GM18519 (cell line): ENCODE results near the gene PTTG1IP.
"Not testable (repeated sequence)": the region's sequence is repeated elsewhere in the genome, so short reads cannot be mapped to it uniquely, and the experiment has no call there.

ENCODE experiments used
- ATAC-seq: cut with Tn5 transposase; IDR thresholded peaks from one replicate; pipeline ENCODE4 v1.9.1; 2021; ENCODE audit warnings: mild to moderate bottlenecking, moderate library complexity; ENCODE audit not compliant: unreplicated experiment, low FRiP score

Gene PTTG1IP

DNA sequence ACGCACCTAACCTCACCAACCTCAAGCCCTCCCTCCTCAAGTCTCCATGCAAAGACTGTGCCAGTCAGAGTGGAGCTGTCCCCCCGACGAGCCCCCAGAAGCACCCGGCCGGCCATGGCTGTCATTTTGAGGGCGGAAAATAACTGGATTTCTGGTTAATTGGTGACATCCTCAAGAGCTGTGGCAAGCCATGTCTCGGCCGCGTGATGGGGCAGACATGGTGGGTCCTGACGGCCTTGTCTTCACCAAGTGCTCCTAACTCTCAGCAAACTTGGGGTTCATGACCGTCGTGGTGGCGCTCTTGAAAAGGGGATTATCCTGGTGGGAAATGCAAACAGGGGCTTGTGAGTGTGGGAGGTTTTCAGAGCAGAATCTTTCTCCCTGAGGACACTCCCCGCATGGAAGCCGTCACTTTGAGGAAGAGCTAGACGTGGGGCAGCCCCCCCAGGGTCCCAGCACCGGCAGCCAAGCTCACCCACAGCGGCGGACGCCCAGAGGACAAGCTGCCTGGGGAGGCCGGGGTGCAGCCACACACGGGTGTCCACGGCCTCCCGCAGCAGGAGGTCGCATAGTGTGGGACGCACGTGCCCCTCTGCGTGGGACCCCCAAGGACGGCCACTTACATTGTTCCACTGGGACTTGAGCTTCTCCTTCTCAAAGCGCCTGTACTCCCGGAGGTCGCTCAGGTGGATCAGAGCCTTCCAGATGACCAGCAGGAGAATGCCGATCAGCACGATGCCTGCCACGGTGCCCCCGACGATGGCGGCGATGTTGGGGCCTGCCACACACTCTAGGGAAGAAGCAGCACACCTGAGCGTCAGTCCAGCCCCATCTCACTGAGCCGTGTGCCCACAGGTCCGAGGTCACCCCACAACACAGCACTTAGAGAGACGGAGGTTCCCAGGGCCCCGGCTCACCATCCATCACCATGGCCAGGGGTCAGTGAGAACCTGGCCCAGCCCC lies 12.9 kb upstream of the PTTG1IP start:
- ATAC-seq = no peak

GRCh38 chr21:44885615-44886014 lies 12.1 kb upstream of the PTTG1IP start:
- ATAC-seq = no peak

- no peak for ATAC-seq
These were observed 10.6 kb upstream of the PTTG1IP start for GRCh38 chr21:44884097-44884496.

- ATAC-seq = no peak
These were observed 9.8 kb upstream of the PTTG1IP start for GRCh38 chr21:44883250-44883649.

DNA sequence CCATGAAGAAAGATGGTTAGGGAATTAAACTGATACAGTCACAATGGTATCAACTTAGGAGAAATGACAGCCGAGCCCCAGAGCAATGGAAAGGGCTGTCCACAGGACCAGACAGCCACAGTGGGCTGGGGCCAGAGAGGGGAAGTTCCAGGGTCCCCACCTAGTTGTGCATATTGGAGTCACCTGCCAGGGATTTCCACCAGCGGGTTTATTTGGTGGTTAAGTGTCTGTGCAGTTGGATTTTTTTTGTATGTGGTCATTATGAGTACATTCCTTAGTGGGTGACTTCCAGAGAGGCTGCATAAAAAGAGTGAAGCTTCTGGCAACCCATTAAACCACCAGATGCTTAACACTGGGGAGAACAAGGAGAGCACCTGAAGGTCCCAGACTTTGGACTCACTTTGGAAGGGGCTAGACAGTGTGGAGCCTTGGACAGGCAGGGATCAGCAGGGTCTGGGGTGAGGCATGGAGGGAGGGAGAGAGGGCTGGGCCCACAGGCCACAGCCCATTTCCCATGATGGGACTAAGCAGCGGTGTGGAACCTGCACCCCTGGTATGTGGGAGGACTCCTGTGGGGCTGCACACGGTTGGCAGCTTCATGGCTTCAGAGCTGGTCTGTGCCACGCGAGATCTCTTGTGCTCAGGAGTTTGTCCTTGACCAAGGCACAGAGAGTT lies 7.8 kb upstream of the PTTG1IP start:
- ATAC-seq = no peak

GRCh38 chr21:44880405-44881197 lies 7.1 kb upstream of the PTTG1IP start:
- no peak for ATAC-seq

DNA sequence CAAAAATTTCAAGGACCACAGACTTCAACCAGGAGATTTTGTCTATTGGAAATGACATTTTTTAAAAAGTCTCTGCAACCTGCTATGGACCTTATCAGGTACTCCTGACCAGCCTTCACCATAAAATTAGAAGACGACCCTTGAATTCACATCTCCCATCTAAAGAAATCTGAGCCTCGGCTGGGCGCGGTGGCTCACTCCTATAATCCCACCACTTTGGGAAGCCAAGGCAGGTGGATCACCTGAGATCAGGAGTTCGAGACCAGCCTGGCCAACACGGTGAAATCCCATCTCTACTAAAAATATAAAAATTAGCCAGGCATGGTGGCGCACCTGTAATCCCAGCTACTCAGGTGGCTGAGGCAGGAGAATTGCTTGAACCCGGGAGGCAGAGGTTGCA lies 5.7 kb upstream of the PTTG1IP start:
- not testable (repeated sequence) for ATAC-seq

- no peak for ATAC-seq
These were observed 4.8 kb upstream of the PTTG1IP start for GRCh38 chr21:44878053-44878982.

GRCh38 chr21:44876849-44877575 lies 3.5 kb upstream of the PTTG1IP start:
- ATAC-seq = no peak

DNA sequence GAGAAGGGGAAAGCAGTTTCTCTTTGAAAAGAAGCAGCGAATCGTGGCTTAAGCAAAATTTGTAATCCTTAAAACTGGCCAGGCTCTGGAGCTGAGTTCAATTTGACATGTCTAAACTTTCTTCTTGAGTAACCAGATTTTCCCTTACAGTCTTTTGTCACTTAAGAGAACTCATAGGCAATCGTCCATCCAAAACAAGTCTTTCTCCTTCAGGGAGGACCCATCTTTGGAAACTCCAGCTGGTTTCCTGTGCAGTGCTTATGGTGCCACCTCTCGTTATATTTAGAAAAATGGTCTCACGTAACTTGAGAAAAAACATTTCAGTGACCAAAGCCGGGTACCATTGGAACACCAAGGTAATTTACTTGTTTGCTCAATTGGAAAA lies 1.8 kb upstream of the PTTG1IP start:
- ATAC-seq = no peak

- ATAC-seq = no peak
These were observed 1.2 kb upstream of the PTTG1IP start for GRCh38 chr21:44874497-44875315.

GRCh38 chr21:44874240-44874496 lies 678 bp upstream of the PTTG1IP start:
- ATAC-seq = no peak

DNA sequence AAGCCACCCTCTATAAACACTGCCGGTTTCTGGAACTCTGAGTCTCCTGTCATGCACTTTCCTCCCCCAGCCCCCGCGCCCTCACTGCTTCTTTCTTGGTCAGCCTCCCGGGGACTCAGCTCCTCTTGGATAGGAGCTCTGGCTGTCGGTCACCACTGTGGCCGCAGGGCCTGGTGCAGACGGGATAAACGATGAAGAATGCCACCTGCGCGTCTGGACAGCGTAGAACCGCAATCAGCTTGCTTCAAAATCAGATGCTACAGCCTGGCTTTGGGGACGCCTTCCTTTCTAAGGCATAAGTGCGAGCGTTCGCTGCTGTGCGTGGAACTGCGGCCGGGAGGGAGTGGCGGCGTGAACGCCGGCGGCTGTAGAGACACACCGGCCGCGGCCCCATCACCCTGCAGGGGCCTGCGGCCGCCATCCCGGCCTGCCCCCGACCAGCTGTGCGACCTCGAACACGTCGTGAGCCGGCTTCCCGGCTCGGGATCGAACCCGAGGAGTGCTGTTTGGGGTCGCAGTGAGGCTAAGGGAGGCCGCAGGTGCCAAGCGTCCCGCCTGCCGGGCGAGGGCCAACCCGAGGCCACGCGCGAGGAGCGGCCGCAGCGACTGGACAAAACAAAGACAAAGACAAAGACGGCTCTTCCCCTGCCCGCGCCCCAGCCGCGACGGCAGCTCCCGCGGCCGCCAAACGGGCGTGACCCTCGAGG lies 688 bp downstream of the PTTG1IP start:
- no peak for ATAC-seq

DNA sequence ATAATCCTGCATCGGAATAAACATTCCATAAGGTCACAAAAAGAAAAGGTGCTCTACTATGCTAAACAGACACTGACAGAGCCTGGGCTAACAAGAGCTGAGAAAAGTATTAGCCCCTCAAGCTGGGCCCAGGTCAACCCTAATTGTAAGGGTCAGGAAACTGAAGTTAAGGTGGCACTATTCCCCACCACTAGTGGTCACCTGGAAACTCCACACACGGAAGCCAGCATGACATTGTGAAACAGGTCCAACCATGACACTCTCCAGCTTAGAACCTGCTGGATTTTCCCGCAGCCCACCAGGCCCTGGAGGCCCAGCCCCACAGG lies 1.2 kb downstream of the PTTG1IP start:
- no peak for ATAC-seq

- ATAC-seq = no peak
These were observed 1.8 kb downstream of the PTTG1IP start for GRCh38 chr21:44871576-44872269.

DNA sequence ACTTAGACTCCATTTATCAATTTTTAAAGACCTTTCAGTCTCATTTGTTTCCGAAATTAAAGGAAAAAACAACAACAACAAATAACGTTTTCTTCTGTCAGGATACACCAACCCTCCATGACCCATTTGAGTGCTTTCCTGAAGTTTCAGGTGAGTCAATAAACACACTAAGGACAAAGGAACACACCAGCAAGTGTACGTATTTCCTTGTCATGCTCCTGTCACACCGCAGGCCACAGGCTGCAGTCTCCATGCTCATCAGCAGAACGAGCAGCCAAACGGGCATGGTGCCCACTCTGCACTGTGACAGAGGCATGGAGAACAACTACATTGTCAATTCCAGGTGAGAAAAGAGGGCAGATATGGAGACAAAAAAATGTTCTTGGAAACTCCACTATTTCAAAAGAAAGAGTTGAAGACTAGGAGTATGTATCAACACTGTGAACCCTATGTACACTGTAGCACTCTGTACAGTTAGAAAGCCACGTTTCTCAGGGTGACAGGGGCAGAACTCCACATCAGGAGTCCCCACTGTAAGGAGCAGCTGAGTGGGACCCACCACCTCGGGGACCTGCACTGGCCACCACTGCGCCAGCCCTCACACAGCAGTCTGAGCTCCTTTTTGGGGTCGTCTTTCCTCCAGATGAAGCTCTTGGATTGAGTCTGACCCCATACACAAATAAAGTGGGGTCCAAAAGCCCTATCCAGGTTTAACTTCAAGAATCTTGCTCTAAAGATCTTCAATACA lies 2.6 kb downstream of the PTTG1IP start:
- no peak for ATAC-seq
